ENCODE measurements around the gene ENKD1. TPM values are rescaled to one million over a fixed set of nuclear protein-coding genes. Genes with fewer than 3 reads are reported as not detected.

ENKD1 gene
- total RNA-seq, 5 donors from 2014 or later (not counting 1 experiment from before 2014, with no cell fraction given), result 4.2 to 12.1 (median 10.1) TPM

- WGBS (ENCODE audit: insufficient coverage), result 87% methylated on average over 9 of the region's 17 CpGs
- Histone ChIP-seq H3K9me3 (no peaks in the 10 kb centered on the region), H3K27me3 (replicated peaks in 1 of 2; ENCODE audit: control insufficient read depth in 2 of 2, extremely low read depth in 1 of 2, insufficient read depth in 2 of 2, low read length in 1 of 2) (no peaks in the 10 kb centered on the region), H3K4me3 (ENCODE audit: control insufficient read depth in 1 of 2, extremely low read depth in 1 of 2, low read length in 1 of 2) (no peak overlapping the region), H3K27ac (ENCODE audit: low read length) (peak overlapping the region; percentile 38), H3K4me1 (ENCODE audit: control insufficient read depth in 1 of 2, extremely low read depth in 1 of 2, insufficient read depth in 2 of 2, low read length in 2 of 2) (peaks cover 3 to 19% of the 10 kb centered on the region in 2 experiments), H3K36me3 (ENCODE audit: control insufficient read depth in 2 of 2, extremely low read depth in 1 of 2, insufficient read depth in 1 of 2, low read length in 1 of 2) (peaks cover 0 to 29% of the 10 kb centered on the region in 2 donors)
- no peak for DNase-seq
- POLR2A ChIA-PET, result interaction anchor here in 1 of 2 donors (0.6 kb wide), 1 partner anchor 207 kb away, joined by 5 read pairs; no protein-coding TSS in a partner anchor
- H3K4me3 Mint-ChIP-seq, result no peak overlapping the region
- peaks cover 0 to 25% (median 14%) of the 10 kb centered on the region in 3 donors for H3K4me1 Mint-ChIP-seq
- peaks cover 31% of the 10 kb centered on the region for H3K36me3 Mint-ChIP-seq
- no peak for ATAC-seq (replicated peaks in 1 of 4)
- CTCF ChIA-PET, result no interaction called here
- no peaks in the 10 kb centered on the region for H3K9me3 Mint-ChIP-seq
- no peaks in the 10 kb centered on the region for H3K27me3 Mint-ChIP-seq
- peak overlapping the region; percentile 86 to 90 for H3K27ac Mint-ChIP-seq
These were observed 19.0 kb upstream of the ENKD1 start for GRCh38 chr16:67685388-67686112.

DNA sequence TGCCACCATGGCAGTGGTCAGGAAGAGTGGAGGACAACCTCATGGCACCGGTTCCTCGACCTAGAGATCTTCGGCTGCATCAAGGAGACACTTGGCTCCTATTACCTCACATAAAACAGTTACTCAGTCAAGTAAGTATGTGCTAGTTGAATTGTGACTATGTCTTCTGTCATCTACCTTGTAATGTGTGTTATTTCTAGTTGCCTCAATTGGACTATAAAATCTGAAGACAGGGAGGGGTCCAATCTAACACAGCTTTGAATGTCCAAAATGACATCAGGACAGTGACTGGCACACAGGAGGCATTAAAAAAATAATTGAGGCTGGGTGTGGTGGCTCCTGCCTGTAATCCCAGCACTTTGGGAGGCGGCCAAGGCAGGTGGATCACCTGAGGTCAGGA, 17.2 kb upstream of the ENKD1 start:
- peaks cover 0 to 29% of the 10 kb centered on the region in 2 donors for H3K36me3 ChIP-seq (ENCODE audit: control insufficient read depth in 2 of 2, extremely low read depth in 1 of 2, insufficient read depth in 1 of 2, low read length in 1 of 2)
- no peak overlapping the region for H3K4me3 Mint-ChIP-seq
- no peaks in the 10 kb centered on the region for H3K9me3 Mint-ChIP-seq
- H3K27ac ChIP-seq (ENCODE audit: low read length), result no peak overlapping the region
- peaks cover 0 to 25% (median 14%) of the 10 kb centered on the region in 3 donors for H3K4me1 Mint-ChIP-seq
- ChIA-PET CTCF (interaction anchor here in 1 of 2 donors (0.5 kb wide), 1 partner anchor 171 kb away, joined by 3 read pairs; no protein-coding TSS in a partner anchor), POLR2A (no interaction called here)
- ATAC-seq (replicated peaks in 1 of 4) (no peak), DNase-seq (no peak)
- H3K27ac Mint-ChIP-seq, result peak overlapping the region in 1 of 2 donors; percentile 55
- 100% methylated on average over 1 of the region's 4 CpGs for WGBS (ENCODE audit: insufficient coverage)
- H3K4me3 ChIP-seq (ENCODE audit: control insufficient read depth in 1 of 2, extremely low read depth in 1 of 2, low read length in 1 of 2), result no peak overlapping the region
- H3K4me1 ChIP-seq (ENCODE audit: control insufficient read depth in 1 of 2, extremely low read depth in 1 of 2, insufficient read depth in 2 of 2, low read length in 2 of 2), result peaks cover 3 to 19% of the 10 kb centered on the region in 2 experiments
- no peaks in the 10 kb centered on the region for H3K27me3 Mint-ChIP-seq
- H3K36me3 Mint-ChIP-seq, result peaks cover 24% of the 10 kb centered on the region
- no peaks in the 10 kb centered on the region for H3K27me3 ChIP-seq (replicated peaks in 1 of 2; ENCODE audit: control insufficient read depth in 2 of 2, extremely low read depth in 1 of 2, insufficient read depth in 2 of 2, low read length in 1 of 2)
- no peaks in the 10 kb centered on the region for H3K9me3 ChIP-seq

DNA sequence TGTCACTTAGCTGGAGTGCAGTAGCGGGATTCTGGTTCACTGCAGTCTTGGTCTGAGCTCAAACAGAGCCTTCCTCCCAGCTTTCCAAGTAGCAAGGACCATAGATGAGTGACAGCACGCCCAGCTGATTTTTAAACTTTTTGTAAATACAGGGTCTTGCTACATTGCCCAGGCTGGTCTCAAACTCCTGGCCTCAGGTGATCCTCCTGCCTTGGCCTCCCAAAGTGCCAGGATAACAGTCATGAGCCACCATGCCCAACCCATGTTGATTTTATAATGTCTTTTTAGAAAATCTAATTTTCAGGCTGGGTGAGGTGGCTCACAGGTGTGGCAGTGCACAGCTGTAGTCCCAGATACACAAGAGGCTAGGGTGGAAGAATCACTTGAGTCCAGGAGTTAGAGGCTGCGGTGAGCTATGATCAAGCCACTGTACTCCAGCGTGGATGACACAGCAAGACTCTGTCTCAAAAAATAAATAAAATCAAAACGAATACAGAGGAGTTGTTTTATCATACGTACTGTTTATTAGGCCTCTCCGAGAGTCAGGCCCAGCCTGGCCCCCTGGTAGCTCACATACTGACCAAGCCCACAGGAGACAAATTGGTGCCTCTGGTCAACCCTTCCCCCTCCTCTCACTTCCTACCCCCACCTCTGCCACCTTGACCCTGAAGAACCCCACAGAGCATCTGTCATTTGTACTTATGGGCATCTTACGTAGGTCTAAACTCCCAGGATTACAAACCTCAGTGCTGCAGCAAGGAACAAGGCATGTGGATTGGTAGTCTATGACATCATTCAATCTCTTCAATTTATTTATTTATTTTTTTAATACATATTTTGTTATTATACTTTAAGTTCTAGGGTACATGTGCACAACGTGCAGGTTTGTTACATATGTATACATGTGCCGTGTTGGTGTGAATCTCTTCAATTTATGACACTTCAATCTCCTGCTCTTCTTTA, 13.7 kb upstream of the ENKD1 start:
- no peak overlapping the region for H3K4me3 ChIP-seq (ENCODE audit: control insufficient read depth in 1 of 2, extremely low read depth in 1 of 2, low read length in 1 of 2)
- ChIA-PET POLR2A (no interaction called here), CTCF (interaction anchor here (0.6 to 1.3 kb wide), 3 partner anchors 159 to 430 kb away, joined by 3 to 4 read pairs (median 3); no protein-coding TSS in a partner anchor)
- no peaks in the 10 kb centered on the region for H3K9me3 ChIP-seq
- peaks cover 3 to 10% of the 10 kb centered on the region in 2 experiments for H3K4me1 ChIP-seq (ENCODE audit: control insufficient read depth in 1 of 2, extremely low read depth in 1 of 2, insufficient read depth in 2 of 2, low read length in 2 of 2)
- Mint-ChIP-seq H3K4me1 (peaks cover 0 to 13% (median 6%) of the 10 kb centered on the region in 3 donors), H3K4me3 (no peak overlapping the region), H3K9me3 (no peaks in the 10 kb centered on the region), H3K27ac (peak overlapping the region in 1 of 2 donors; percentile 61), H3K27me3 (no peaks in the 10 kb centered on the region), H3K36me3 (peaks cover 20% of the 10 kb centered on the region)
- H3K36me3 ChIP-seq (ENCODE audit: control insufficient read depth in 2 of 2, extremely low read depth in 1 of 2, insufficient read depth in 1 of 2, low read length in 1 of 2), result peaks cover 8 to 28% of the 10 kb centered on the region in 2 donors
- WGBS (ENCODE audit: insufficient coverage), result 93% methylated on average over 8 of the region's 10 CpGs
- H3K27ac ChIP-seq (ENCODE audit: low read length), result no peak overlapping the region
- no peaks in the 10 kb centered on the region for H3K27me3 ChIP-seq (replicated peaks in 1 of 2; ENCODE audit: control insufficient read depth in 2 of 2, extremely low read depth in 1 of 2, insufficient read depth in 2 of 2, low read length in 1 of 2)
- no peak for DNase-seq
- ATAC-seq (replicated peaks in 1 of 4), result no peak

DNA sequence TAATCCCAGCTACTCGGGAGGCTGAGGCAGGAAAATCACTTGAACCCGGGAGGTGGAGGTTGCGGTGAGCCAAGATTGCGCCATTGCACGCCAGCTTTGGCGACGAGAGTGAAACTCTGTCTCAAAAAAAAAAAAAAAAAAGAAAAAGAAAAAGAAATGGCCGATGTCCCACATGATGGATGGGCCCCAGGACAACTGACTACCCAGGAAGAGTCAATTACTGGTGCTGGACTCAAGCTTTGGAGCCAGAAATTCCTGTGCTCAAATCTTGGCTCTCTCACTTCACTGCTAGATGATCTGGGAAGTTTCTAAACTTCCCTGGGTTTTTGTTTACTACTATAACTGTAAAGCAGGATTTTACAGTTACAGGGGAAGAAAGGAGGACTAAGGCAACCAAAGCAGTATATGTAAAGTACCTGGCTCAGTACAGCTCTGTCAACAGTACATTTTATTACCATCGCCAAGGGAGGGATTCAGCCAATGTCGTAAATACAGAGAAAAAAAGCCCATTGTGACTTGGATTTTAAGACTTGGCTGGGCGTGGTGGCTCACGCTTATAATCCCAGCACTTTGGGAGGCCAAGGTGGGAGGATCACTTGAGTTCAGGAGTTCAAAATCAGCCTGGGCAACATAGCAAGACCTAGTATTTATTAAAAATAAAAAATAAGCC, 11.9 kb upstream of the ENKD1 start:
- WGBS (ENCODE audit: insufficient coverage), result 100% methylated on average over 2 of the region's 12 CpGs

DNA sequence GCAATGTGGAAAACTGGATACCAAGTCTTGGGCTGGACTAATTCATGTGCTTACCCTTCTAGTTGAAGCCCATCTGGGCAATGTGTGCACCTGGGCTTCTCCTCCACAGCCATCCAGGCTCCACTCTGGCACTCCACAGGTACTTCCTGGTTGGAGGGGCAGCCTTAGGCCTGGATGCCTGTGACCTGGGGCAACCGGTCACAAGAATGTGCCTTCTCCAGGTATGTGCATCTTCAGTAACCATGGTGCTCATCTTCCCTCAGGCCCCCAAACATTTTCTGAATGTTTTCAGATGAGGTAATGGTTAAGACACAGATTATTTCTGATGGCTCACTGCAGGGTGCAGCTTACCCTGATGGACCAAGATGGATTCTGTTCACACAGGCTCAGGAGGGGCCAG, 11.2 kb upstream of the ENKD1 start:
- WGBS (ENCODE audit: insufficient coverage), result no CpG with 5 or more reads among the region's 1 CpG
- Histone ChIP-seq H3K27me3 (replicated peaks in 1 of 2; ENCODE audit: control insufficient read depth in 2 of 2, extremely low read depth in 1 of 2, insufficient read depth in 2 of 2, low read length in 1 of 2) (no peaks in the 10 kb centered on the region), H3K9me3 (no peaks in the 10 kb centered on the region), H3K27ac (ENCODE audit: low read length) (no peak overlapping the region), H3K4me1 (ENCODE audit: control insufficient read depth in 1 of 2, extremely low read depth in 1 of 2, insufficient read depth in 2 of 2, low read length in 2 of 2) (no peaks in the 10 kb centered on the region), H3K36me3 (ENCODE audit: control insufficient read depth in 2 of 2, extremely low read depth in 1 of 2, insufficient read depth in 1 of 2, low read length in 1 of 2) (peaks cover 10% of the 10 kb centered on the region in 2 donors), H3K4me3 (ENCODE audit: control insufficient read depth in 1 of 2, extremely low read depth in 1 of 2, low read length in 1 of 2) (no peak overlapping the region)
- Mint-ChIP-seq H3K27ac (peak overlapping the region in 1 of 2 donors; percentile 31), H3K27me3 (no peaks in the 10 kb centered on the region), H3K36me3 (peaks cover 5% of the 10 kb centered on the region), H3K9me3 (no peaks in the 10 kb centered on the region), H3K4me1 (peaks cover 0 to under 1% (median under 1%) of the 10 kb centered on the region in 3 donors), H3K4me3 (no peak overlapping the region)
- ATAC-seq (replicated peaks in 1 of 4) (no peak), DNase-seq (no peak)
- ChIA-PET CTCF (interaction anchor here in 1 of 2 donors (0.6 kb wide), 2 partner anchors 261 to 521 kb away, joined by 4 read pairs; no protein-coding TSS in a partner anchor), POLR2A (no interaction called here)

More for the DNA sequence above, 11.9 kb upstream of the ENKD1 start:
- Histone ChIP-seq H3K36me3 (ENCODE audit: control insufficient read depth in 2 of 2, extremely low read depth in 1 of 2, insufficient read depth in 1 of 2, low read length in 1 of 2) (peaks cover 10 to 15% of the 10 kb centered on the region in 2 donors), H3K4me3 (ENCODE audit: control insufficient read depth in 1 of 2, extremely low read depth in 1 of 2, low read length in 1 of 2) (no peak overlapping the region), H3K4me1 (ENCODE audit: control insufficient read depth in 1 of 2, extremely low read depth in 1 of 2, insufficient read depth in 2 of 2, low read length in 2 of 2) (no peaks in the 10 kb centered on the region), H3K27me3 (replicated peaks in 1 of 2; ENCODE audit: control insufficient read depth in 2 of 2, extremely low read depth in 1 of 2, insufficient read depth in 2 of 2, low read length in 1 of 2) (no peaks in the 10 kb centered on the region), H3K27ac (ENCODE audit: low read length) (no peak overlapping the region), H3K9me3 (no peaks in the 10 kb centered on the region)
- ATAC-seq (replicated peaks in 1 of 4) (no peak), DNase-seq (no peak)
- Mint-ChIP-seq H3K9me3 (no peaks in the 10 kb centered on the region), H3K4me3 (no peak overlapping the region), H3K4me1 (peaks cover 0 to 2% (median 0%) of the 10 kb centered on the region in 3 donors), H3K27ac (peak overlapping the region in 1 of 2 donors; percentile 34), H3K27me3 (no peaks in the 10 kb centered on the region), H3K36me3 (peaks cover 8% of the 10 kb centered on the region)
- POLR2A ChIA-PET, result no interaction called here
- CTCF ChIA-PET, result interaction anchor here in 1 of 2 donors (0.6 to 0.7 kb wide), 4 partner anchors 261 to 607 kb away, joined by 3 to 5 read pairs (median 4); no protein-coding TSS in a partner anchor

All from T-cell (primary cell).